GM18870 (cell line): ENCODE data around the gene FAM234B.
"Not testable (repeated sequence)": the region's sequence is repeated elsewhere in the genome, so short reads cannot be mapped to it uniquely, and the experiment has no call there.

ENCODE experiments used
- ATAC-seq: cut with Tn5 transposase; IDR thresholded peaks from one replicate; pipeline ENCODE4 v1.9.1; 2021; ENCODE audit warnings: moderate library complexity; ENCODE audit not compliant: unreplicated experiment

The FAM234B gene

GRCh38 chr12:13023811-13024530 lies 20.2 kb upstream of the FAM234B start:
- no peak for ATAC-seq

- ATAC-seq: no peak
Observed at GRCh38 chr12:13024531-13024916, 19.7 kb upstream of the FAM234B start.

GRCh38 chr12:13026286-13026685 lies 17.9 kb upstream of the FAM234B start:
- ATAC-seq: no peak

- ATAC-seq: no peak
Observed at GRCh38 chr12:13027032-13027431, 17.1 kb upstream of the FAM234B start.

- no peak for ATAC-seq
Observed at GRCh38 chr12:13027508-13027907, 16.7 kb upstream of the FAM234B start.

- no peak for ATAC-seq
Observed at GRCh38 chr12:13028825-13029570, 15.2 kb upstream of the FAM234B start.

- ATAC-seq: no peak
Observed at GRCh38 chr12:13030541-13031291, 13.5 kb upstream of the FAM234B start.

- ATAC-seq: no peak
Observed at GRCh38 chr12:13032164-13032563, 12.0 kb upstream of the FAM234B start.

GRCh38 chr12:13033476-13033875 lies 10.7 kb upstream of the FAM234B start:
- no peak for ATAC-seq

GRCh38 chr12:13035335-13035734 lies 8.8 kb upstream of the FAM234B start:
- not testable (repeated sequence) for ATAC-seq

- no peak for ATAC-seq
Observed at GRCh38 chr12:13036881-13037280, 7.3 kb upstream of the FAM234B start.

GRCh38 chr12:13038491-13039161 lies 5.6 kb upstream of the FAM234B start:
- ATAC-seq: no peak

- ATAC-seq: no peak
Observed at GRCh38 chr12:13039328-13039956, 4.7 kb upstream of the FAM234B start.

- no peak for ATAC-seq
Observed at GRCh38 chr12:13041224-13041623, 3.0 kb upstream of the FAM234B start.

GRCh38 chr12:13042666-13043230 lies 1.4 kb upstream of the FAM234B start:
- ATAC-seq: no peak

- no peak for ATAC-seq
Observed at GRCh38 chr12:13044906-13045299, 722 bp downstream of the FAM234B start.

- ATAC-seq: no peak
Observed at GRCh38 chr12:13045816-13046215, 1.6 kb downstream of the FAM234B start.

- ATAC-seq: peak; percentile 76
Observed at GRCh38 chr12:13046964-13047363, 2.8 kb downstream of the FAM234B start.

- no peak for ATAC-seq
Observed at GRCh38 chr12:13049816-13050215, 5.6 kb downstream of the FAM234B start.

- ATAC-seq: no peak
Observed at GRCh38 chr12:13052421-13052820, 8.2 kb downstream of the FAM234B start.
